GM06990 (cell line): Measurements from ENCODE around the gene SPEG.

ENCODE experiments used
- DNase-seq: peaks from one replicate; pipeline ENCODE4 v3.0.0-alpha.2; 2011; ENCODE audit not compliant: insufficient read length; ENCODE audit errors: extremely low read depth
- H3K27me3 ChIP-seq: replicated peaks from 2 replicates; pipeline ENCODE4 v1.6.0; 2011; ENCODE audit warnings: low read length; ENCODE audit not compliant: control insufficient read depth, insufficient read depth
- H3K36me3 ChIP-seq: 2 replicates; pipeline ENCODE4 v1.5.1; 2011; ENCODE audit warnings: low read length; ENCODE audit not compliant: control insufficient read depth, insufficient read depth
- H3K4me3 ChIP-seq: replicated peaks from 2 replicates; pipeline ENCODE4 v1.5.1; 2011; ENCODE audit warnings: low read depth, mild to moderate bottlenecking, control low read depth, low read length
- CTCF ChIP-seq: IDR thresholded peaks from 2 replicates; pipeline ENCODE4 v1.5.1; 2011; ENCODE audit warnings: low read length, control low read depth, mild to moderate bottlenecking, inconsistent platforms; ENCODE audit not compliant: insufficient read depth, poor library complexity, severe bottlenecking

The SPEG gene

GRCh38 chr2:219440388-219441256 is 6.0 kb downstream of the SPEG start:
- DNase-seq, result no peak
- H3K27me3 ChIP-seq, result peaks cover 7% of the 10 kb centered on the region
- H3K36me3 ChIP-seq, result no peaks in the 10 kb centered on the region
- no peak for TF ChIP-seq CTCF
- no peak overlapping the region for H3K4me3 ChIP-seq

GRCh38 chr2:219441451-219442255 is 7.0 kb downstream of the SPEG start:
- Histone ChIP-seq H3K4me3 (no peak overlapping the region), H3K36me3 (no peaks in the 10 kb centered on the region), H3K27me3 (peaks cover 7% of the 10 kb centered on the region)
- no peak for TF ChIP-seq CTCF
- no peak for DNase-seq

- no peaks in the 10 kb centered on the region for H3K36me3 ChIP-seq
- H3K27me3 ChIP-seq, result peaks cover 7% of the 10 kb centered on the region
- TF ChIP-seq CTCF, result no peak
- H3K4me3 ChIP-seq, result no peak overlapping the region
- no peak for DNase-seq
Measured at GRCh38 chr2:219442256-219443015, 7.8 kb downstream of the SPEG start.

- peaks cover 7% of the 10 kb centered on the region for H3K27me3 ChIP-seq
- TF ChIP-seq CTCF, result no peak
- H3K4me3 ChIP-seq, result no peak overlapping the region
- DNase-seq, result no peak
- no peaks in the 10 kb centered on the region for H3K36me3 ChIP-seq
Measured at GRCh38 chr2:219443016-219443696, 8.5 kb downstream of the SPEG start.

- no peaks in the 10 kb centered on the region for H3K36me3 ChIP-seq
- no peak for TF ChIP-seq CTCF
- no peak overlapping the region for H3K4me3 ChIP-seq
- DNase-seq, result no peak
- H3K27me3 ChIP-seq, result peaks cover 7% of the 10 kb centered on the region
Measured at GRCh38 chr2:219443697-219444023, 9.0 kb downstream of the SPEG start.
